ENCODE measurements around the gene RAI14.

- TF ChIP-seq CTCF (IDR thresholded peaks at IDR 0.05): no peak
- no peak for TF ChIP-seq POLR2A (IDR thresholded peaks at IDR 0.05)
These were observed 34.2 kb downstream of the RAI14 start for GRCh38 chr5:34690301-34690700.

Measured in body of pancreas (tissue), 4 donors.